ENCODE data around the gene ALX1.

DNA sequence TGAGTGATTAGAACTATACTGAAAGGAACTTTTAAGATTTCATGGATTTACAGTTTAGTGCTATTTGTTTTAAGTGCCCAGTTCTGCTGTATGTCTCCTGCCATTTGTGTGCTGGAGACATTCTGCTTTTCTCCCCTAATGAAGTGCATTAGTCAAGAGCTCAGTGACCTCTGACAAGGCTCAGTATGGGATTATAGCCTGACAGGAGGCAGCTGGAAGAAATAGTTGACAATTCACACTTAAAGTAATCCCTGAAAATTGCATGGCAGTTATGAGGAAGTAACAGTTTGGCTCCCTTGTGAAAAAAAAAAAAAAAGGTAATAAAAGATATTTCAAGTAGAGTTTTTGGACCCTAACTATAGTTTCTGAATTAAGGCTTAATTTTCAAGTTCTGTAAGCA is 70.3 kb downstream of the ALX1 start:
- TF ChIP-seq, protein P1, sequence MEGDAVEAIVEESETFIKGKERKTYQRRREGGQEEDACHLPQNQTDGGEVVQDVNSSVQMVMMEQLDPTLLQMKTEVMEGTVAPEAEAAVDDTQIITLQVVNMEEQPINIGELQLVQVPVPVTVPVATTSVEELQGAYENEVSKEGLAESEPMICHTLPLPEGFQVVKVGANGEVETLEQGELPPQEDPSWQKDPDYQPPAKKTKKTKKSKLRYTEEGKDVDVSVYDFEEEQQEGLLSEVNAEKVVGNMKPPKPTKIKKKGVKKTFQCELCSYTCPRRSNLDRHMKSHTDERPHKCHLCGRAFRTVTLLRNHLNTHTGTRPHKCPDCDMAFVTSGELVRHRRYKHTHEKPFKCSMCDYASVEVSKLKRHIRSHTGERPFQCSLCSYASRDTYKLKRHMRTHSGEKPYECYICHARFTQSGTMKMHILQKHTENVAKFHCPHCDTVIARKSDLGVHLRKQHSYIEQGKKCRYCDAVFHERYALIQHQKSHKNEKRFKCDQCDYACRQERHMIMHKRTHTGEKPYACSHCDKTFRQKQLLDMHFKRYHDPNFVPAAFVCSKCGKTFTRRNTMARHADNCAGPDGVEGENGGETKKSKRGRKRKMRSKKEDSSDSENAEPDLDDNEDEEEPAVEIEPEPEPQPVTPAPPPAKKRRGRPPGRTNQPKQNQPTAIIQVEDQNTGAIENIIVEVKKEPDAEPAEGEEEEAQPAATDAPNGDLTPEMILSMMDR (IDR thresholded peaks at IDR 0.05), result no peak
- no peak for TF ChIP-seq POLR2A (IDR thresholded peaks at IDR 0.05)

All from body of pancreas (tissue), 4 donors.